HG03139 (cell line): ENCODE data around the gene GZMM.

Source experiments
- ATAC-seq: cut with Tn5 transposase; IDR thresholded peaks from one replicate; pipeline ENCODE4 v1.9.1; 2021; ENCODE audit not compliant: unreplicated experiment

Gene GZMM

DNA sequence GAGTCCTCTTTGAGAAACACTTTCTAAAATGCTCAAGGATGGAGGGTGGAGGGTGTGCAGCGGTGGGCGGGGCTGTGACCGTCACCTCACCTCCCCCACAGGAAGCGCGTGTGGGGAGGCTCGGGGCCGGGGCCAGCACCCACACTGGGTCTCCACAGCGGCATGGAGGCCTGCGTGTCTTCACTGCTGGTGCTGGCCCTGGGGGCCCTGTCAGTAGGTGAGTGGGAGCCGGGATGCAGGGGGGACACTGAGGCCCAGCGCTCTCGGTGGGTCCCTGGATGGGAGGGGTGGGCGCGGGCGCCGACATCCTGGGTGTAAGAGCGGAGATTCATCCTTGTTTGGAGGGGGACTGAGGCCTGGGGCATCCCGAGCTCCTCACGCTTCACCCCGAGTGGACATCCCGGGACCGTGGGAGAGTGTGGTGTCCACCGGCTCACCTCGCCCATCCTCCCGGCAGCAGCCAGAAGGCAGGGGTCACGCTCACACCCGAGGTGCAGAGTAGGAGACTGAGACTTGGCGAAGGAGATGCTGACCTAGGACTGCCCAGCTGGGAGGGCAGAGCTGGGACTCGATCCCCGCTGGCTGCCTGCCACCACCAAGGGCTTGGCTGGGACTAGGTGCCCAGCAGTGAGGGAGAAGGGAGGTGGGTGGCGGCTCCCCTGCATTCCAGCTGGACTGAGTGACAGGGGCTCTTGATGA lies at the start of gene GZMM:
Gene GZMM, plus strand, starts transcription at position 144 of the 699 bp plus-strand sequence. Its CDS starts 19 bp downstream, at position 163.
- ATAC-seq, result no peak

DNA sequence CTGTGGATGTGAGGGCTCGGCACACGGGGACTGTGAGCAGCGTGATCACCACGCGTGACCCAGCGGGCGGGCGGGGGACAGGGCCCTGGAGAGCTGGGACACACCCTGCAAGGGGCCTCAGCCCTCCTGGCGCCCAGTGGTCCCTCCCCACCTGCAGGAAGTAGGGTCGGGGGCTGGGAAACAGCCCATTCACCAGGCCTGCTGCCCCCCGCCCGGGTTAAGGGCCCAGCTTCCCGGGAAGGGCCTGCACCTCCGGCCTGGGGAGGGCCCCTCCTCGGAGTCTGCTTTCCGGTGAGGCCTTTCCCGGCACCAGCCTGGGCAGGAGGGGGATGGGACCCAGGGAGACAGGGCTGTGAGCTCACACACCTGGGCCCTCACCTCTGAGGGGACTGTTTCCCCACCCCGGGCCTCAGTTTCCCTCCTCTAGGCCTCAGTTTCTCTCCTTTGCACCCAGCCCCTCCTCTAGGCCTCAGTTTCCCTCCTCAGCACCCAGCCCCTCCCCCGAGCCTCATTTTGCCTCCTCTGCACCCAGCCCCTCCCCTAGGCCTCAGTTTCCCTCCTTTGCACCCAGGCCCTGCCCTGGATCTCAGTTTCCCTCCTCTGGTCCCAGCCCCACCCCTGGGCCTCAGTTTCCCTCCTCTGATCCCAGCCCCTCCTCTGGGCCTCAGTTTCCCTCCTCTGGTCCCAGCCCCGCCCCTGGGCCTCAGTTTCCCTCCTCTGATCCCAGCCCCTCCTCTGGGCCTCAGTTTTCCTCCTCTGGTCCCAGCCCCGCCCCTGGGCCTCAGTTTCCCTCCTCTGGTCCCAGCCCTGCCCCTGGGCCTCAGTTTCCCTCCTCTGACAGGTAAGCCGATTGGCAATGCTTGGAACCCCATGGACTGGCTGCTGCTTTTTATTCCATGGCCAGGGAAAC lies 49.4 kb upstream of the GZMM start:
- ATAC-seq, result no peak

DNA sequence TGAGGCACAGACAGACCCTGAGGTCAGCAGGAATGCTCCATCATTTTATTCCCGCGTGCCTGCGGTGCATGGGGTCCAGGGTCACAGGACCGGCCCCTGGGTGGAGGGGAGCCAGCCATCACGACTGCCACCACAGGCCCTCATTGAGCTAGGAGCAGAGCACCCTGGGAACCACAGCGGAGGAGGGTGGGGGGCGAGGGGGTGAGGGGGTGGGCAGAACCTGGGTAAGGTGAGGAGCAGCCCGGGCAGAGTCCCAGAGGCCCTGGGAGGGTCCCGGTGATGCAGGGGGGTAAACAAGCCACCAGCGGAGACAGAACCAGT lies 48.8 kb upstream of the GZMM start:
- no peak for ATAC-seq

GRCh38 chr19:495402-496111 lies 48.3 kb upstream of the GZMM start:
- no peak for ATAC-seq

DNA sequence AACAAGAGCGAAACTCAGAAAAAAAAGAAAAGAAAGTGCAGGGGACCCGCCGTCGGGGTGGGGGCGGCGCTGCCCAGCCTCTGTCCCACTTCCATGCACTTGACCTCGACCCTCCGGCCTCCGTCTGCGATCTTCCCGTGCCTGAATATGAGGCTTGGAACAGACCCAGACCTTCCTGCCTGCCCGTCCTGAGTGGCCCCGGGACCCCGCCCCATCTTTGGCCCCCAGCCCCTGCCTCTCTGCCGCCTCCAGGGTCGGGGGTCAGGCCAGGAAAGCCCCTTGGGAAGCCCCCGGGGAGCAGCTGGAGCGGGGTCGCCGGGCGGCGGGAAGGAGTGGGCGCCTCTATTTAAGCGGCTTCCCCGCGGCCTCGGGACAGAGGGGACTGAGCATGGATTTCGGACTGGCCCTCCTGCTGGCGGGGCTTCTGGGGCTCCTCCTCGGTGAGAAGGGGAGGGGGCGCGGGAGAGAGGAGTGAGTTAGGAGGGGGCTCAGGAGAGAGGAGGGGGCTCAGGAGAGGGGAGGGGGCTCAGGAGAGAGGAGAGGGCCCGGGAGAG lies 47.7 kb upstream of the GZMM start, which contains the start of gene MADCAM1:
Gene MADCAM1, plus strand, starts transcription at position 375 of the 554 bp plus-strand sequence. Its CDS starts 14 bp downstream, at position 389.
- ATAC-seq, result no peak

DNA sequence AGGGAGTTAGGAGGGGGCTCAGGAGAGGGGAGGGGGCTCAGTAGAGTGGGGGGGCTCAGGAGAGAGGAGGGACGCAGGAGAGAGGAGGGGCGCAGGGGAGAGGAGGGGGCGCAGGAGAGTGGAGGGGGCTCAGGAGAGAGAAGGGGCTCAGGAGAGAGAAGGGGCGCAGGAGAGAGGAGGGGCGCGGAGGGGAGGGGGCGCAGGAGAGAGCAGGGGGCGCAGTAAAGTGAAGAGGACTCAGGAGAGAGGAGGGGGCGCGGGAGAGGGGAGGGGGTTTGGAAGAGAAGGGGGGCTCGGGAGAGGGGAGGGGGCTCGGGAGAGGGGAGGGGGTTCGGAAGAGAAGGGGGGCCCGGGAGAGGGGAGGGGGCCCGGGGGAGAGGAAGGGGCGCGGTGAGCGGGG lies 46.9 kb upstream of the GZMM start:
- ATAC-seq, result no peak

DNA sequence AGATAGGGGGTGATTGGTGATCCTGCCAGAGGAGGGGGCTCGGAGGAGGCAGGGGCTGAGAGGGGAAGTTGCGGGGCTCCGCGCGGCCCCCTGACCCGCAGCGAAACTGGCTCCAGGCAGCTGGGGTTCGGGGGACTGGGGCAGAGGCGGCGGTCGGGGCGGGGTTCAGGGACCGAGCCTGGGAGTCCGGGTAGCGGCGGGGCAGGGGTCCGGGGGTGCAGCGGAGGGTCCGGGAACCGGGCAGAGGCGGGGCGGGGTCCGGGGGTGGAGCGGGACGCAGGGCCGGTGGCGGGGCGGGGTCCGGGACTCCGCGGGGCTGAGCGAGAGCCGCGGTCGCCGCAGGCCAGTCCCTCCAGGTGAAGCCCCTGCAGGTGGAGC lies 46.4 kb upstream of the GZMM start:
- ATAC-seq, result no peak

DNA sequence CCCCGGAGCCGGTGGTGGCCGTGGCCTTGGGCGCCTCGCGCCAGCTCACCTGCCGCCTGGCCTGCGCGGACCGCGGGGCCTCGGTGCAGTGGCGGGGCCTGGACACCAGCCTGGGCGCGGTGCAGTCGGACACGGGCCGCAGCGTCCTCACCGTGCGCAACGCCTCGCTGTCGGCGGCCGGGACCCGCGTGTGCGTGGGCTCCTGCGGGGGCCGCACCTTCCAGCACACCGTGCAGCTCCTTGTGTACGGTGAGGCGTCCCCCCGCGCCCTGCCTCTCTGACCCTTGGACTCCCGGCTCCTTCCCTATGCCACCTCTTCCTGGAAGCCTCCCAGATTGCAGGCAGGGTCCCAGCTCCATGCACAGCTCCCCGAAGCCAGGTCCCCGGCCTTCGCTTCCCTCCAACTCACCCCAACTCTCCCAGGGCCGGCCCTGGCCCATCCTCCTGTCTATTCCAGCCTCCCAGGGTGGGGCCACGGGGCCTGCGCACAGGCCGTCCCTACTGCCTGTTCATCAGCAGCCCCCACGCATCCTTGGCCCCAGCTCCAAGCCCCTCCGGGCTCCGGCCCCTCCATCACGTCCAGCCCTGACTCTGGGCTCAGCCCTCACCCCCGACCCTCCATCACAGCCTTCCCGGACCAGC lies 45.9 kb upstream of the GZMM start:
- ATAC-seq, result no peak

DNA sequence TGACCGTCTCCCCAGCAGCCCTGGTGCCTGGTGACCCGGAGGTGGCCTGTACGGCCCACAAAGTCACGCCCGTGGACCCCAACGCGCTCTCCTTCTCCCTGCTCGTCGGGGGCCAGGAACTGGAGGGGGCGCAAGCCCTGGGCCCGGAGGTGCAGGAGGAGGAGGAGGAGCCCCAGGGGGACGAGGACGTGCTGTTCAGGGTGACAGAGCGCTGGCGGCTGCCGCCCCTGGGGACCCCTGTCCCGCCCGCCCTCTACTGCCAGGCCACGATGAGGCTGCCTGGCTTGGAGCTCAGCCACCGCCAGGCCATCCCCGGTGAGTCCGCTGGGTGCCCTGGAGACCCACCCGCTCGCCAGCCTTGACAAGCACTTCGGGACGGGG lies 45.4 kb upstream of the GZMM start:
- no peak for ATAC-seq

DNA sequence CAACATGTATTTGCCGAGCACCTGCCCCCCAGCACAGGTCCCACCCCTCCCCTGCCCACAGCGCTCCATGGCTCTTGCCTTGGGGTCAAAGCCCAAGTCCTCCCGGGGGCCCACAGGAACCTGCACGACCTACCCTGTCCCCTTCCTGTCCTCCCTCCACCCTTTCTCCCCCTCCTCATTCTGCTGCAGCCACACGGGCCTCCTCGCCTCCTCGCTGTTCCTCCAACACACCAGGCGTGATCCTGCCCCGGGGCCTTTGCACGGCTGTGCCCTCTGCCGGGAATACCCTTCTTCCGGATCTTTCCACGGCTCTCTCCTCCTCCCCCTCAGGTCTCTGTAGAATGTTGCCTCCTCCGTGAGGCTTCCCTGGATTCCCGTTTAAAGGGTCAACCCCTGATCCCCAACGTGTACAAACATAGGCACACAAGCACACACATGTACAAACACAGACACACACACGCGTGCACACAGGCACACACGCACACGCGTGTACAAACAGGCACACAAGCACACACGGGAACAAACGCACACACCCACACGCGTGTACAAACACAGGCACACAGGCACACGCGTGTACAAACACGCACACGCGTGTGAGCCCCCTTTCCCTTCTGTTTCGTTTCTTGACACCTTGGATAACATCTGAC lies 44.8 kb upstream of the GZMM start:
- ATAC-seq, result no peak

GRCh38 chr19:501646-502045 lies 42.2 kb upstream of the GZMM start:
- no peak for ATAC-seq

DNA sequence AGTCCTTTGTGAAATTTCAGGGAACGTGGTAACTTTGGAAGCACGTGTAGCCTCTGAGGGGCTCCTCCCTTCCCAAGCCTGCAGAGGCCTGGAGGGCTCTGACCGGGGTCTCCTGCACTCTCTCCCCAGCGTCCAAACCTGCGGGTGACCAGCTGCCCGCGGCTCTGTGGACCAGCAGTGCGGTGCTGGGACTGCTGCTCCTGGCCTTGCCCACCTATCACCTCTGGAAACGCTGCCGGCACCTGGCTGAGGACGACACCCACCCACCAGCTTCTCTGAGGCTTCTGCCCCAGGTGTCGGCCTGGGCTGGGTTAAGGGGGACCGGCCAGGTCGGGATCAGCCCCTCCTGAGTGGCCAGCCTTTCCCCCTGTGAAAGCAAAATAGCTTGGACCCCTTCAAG lies 39.2 kb upstream of the GZMM start:
- no peak for ATAC-seq

- ATAC-seq, result peak; percentile 59
Observed at GRCh38 chr19:506404-507285, 37.2 kb upstream of the GZMM start.

DNA sequence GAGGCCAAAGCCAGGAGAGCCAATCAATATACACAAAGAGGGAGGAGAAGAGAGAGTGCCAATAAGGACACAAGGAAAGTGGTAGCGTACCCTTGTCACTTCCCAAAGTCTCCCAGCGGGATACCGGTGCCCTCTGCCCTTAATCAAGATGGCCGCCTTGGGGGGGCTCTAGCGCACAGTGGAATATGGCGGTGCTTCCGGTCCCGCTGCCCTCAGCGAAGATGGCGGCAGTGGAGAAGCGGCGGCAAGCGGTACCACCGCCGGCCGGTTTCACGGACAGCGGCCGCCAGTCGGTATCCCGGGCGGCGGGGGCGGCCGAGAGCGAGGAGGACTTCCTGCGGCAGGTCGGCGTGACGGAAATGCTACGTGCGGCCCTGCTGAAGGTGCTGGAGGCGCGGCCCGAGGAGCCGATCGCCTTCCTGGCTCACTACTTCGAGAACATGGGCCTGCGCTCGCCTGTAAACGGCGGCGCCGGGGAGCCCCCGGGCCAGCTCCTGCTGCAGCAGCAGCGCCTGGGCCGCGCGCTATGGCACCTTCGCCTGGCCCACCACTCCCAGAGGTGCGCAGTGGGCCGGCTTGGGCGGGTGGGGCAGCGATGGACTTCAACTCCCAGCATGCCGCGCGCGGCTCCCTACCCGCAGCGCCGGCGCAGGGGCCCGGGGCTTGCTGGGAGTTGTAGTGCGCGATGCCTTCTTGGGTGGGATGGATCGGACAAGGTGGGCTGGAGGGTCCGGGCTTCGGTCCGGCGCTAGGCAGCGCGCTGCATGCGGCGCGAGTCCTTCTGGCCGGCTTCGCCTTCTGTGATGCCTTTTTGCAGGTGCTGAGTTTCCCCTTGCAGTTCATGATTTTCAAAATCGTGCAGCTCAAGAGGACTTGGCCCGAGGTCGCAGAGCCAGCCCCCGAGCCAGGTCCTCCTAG lies 36.3 kb upstream of the GZMM start, which contains the start of gene TPGS1:
Gene TPGS1, plus strand, starts transcription at position 212 of the 918 bp plus-strand sequence. Its CDS starts 10 bp downstream, at position 222.
- peak; percentile 42 for ATAC-seq

GRCh38 chr19:508204-509150 lies 35.4 kb upstream of the GZMM start:
- no peak for ATAC-seq

GRCh38 chr19:510606-511100 lies 33.2 kb upstream of the GZMM start:
- no peak for ATAC-seq
